Activated naive CD4-positive, alpha-beta T cell treated with anti-CD3 and anti-CD28 coated beads, Interleukin-2, amount 10 ng/mL, durations not matched to agents 7 days and 5 days (primary cell): ENCODE results near the gene PGLYRP4.

ENCODE experiments used
- CTCF ChIA-PET: fragments of 350-600 bp; sonication (Branson Sonifier 250); formaldehyde crosslinking; loops from one replicate; lab custom pipeline; 2021; ENCODE audit warnings: antibody characterized with exemption; lab: Charles Lee
- DNase-seq: peaks from one replicate; pipeline ENCODE4 v3.0.0-alpha.2; 2020
- H3K27ac Mint-ChIP-seq: one replicate; pipeline ENCODE4 v1.8.0; 2021; ENCODE audit warnings: mild to moderate bottlenecking, moderate library complexity, mixed read lengths
- H3K27me3 Mint-ChIP-seq: one replicate; pipeline ENCODE4 v1.8.0; 2021; ENCODE audit warnings: mild to moderate bottlenecking, mixed read lengths
- H3K36me3 Mint-ChIP-seq: one replicate; pipeline ENCODE4 v1.8.0; 2021; ENCODE audit warnings: mixed read lengths
- H3K4me1 Mint-ChIP-seq: one replicate; pipeline ENCODE4 v1.8.0; 2021; ENCODE audit warnings: mixed read lengths
- H3K4me3 Mint-ChIP-seq: one replicate; pipeline ENCODE4 v1.8.0; 2021; ENCODE audit warnings: mild to moderate bottlenecking, moderate library complexity, mixed read lengths
- H3K9me3 Mint-ChIP-seq: one replicate; pipeline ENCODE4 v1.8.0; 2021; ENCODE audit warnings: mixed read lengths

Gene PGLYRP4

GRCh38 chr1:153348511-153349362 lies at the start of gene PGLYRP4:
Gene PGLYRP4 (minus strand): TSS chr1:153348841. CDS start chr1:153347932, 909 bp downstream.
- Mint-ChIP-seq H3K4me3 (no peak within 1 kb of the TSS), H3K27ac (no peak within 1 kb of the TSS), H3K9me3 (no peaks in the 10 kb centered on the region), H3K27me3 (peaks cover 75% of the 10 kb centered on the region), H3K4me1 (peaks cover 25% of the 10 kb centered on the region), H3K36me3 (no peaks in the 10 kb centered on the region)
- CTCF ChIA-PET: interaction anchor here (1.0 to 9.2 kb wide), 2 partner anchors 9 to 147 kb away, joined by 4 to 172 read pairs; partner anchors contain the start of gene S100A9
- DNase-seq: no peak

GRCh38 chr1:153397924-153398651 lies 49.4 kb upstream of the PGLYRP4 start:
- no peaks in the 10 kb centered on the region for H3K9me3 Mint-ChIP-seq
- H3K36me3 Mint-ChIP-seq: no peaks in the 10 kb centered on the region
- no peak for DNase-seq
- no peak overlapping the region for H3K4me3 Mint-ChIP-seq
- H3K4me1 Mint-ChIP-seq: no peaks in the 10 kb centered on the region
- CTCF ChIA-PET: no interaction called here
- no peak overlapping the region for H3K27ac Mint-ChIP-seq
- peaks cover 22% of the 10 kb centered on the region for H3K27me3 Mint-ChIP-seq

GRCh38 chr1:153397051-153397923 lies 48.6 kb upstream of the PGLYRP4 start:
- Mint-ChIP-seq H3K4me3 (no peak overlapping the region), H3K27ac (no peak overlapping the region), H3K9me3 (no peaks in the 10 kb centered on the region), H3K36me3 (no peaks in the 10 kb centered on the region), H3K27me3 (peaks cover 22% of the 10 kb centered on the region), H3K4me1 (no peaks in the 10 kb centered on the region)
- DNase-seq: no peak
- CTCF ChIA-PET: no interaction called here

GRCh38 chr1:153396461-153396860 lies 47.8 kb upstream of the PGLYRP4 start:
- CTCF ChIA-PET: interaction anchor here (1.2 kb wide), 1 partner anchor 8 kb away, joined by 3 read pairs; no protein-coding TSS in a partner anchor
- Mint-ChIP-seq H3K4me1 (no peaks in the 10 kb centered on the region), H3K27me3 (peaks cover 22% of the 10 kb centered on the region), H3K4me3 (no peak overlapping the region), H3K27ac (no peak overlapping the region), H3K36me3 (no peaks in the 10 kb centered on the region), H3K9me3 (no peaks in the 10 kb centered on the region)
- no peak for DNase-seq

- Mint-ChIP-seq H3K36me3 (no peaks in the 10 kb centered on the region), H3K27me3 (peaks cover 26% of the 10 kb centered on the region), H3K9me3 (no peaks in the 10 kb centered on the region), H3K4me3 (no peak overlapping the region), H3K4me1 (no peaks in the 10 kb centered on the region), H3K27ac (no peak overlapping the region)
- no peak for DNase-seq
- CTCF ChIA-PET: interaction anchor here (1.2 kb wide), 1 partner anchor 9 kb away, joined by 3 read pairs; no protein-coding TSS in a partner anchor
These were observed 47.1 kb upstream of the PGLYRP4 start for GRCh38 chr1:153395776-153396175.

GRCh38 chr1:153395136-153395685 lies 46.6 kb upstream of the PGLYRP4 start:
- Mint-ChIP-seq H3K27me3 (peaks cover 28% of the 10 kb centered on the region), H3K4me3 (no peak overlapping the region), H3K9me3 (no peaks in the 10 kb centered on the region), H3K36me3 (no peaks in the 10 kb centered on the region), H3K27ac (no peak overlapping the region), H3K4me1 (no peaks in the 10 kb centered on the region)
- CTCF ChIA-PET: interaction anchor here (1.2 kb wide), 1 partner anchor 9 kb away, joined by 3 read pairs; no protein-coding TSS in a partner anchor
- no peak for DNase-seq

- Mint-ChIP-seq H3K36me3 (no peaks in the 10 kb centered on the region), H3K27me3 (peaks cover 34% of the 10 kb centered on the region), H3K9me3 (no peaks in the 10 kb centered on the region), H3K4me3 (no peak overlapping the region), H3K4me1 (no peaks in the 10 kb centered on the region), H3K27ac (no peak overlapping the region)
- DNase-seq: no peak
- CTCF ChIA-PET: no interaction called here
These were observed 45.8 kb upstream of the PGLYRP4 start for GRCh38 chr1:153394391-153394790.

GRCh38 chr1:153393926-153394325 lies 45.3 kb upstream of the PGLYRP4 start:
- H3K27me3 Mint-ChIP-seq: peaks cover 34% of the 10 kb centered on the region

GRCh38 chr1:153392822-153393221 lies 44.2 kb upstream of the PGLYRP4 start:
- Mint-ChIP-seq H3K36me3 (no peaks in the 10 kb centered on the region), H3K4me3 (no peak overlapping the region), H3K9me3 (no peaks in the 10 kb centered on the region), H3K4me1 (no peaks in the 10 kb centered on the region), H3K27ac (no peak overlapping the region), H3K27me3 (peaks cover 34% of the 10 kb centered on the region)
- CTCF ChIA-PET: interaction anchor here (0.8 to 1.2 kb wide), 2 partner anchors 12 to 38 kb away, joined by 3 read pairs; no protein-coding TSS in a partner anchor
- DNase-seq: no peak

More at GRCh38 chr1:153393926-153394325, 45.3 kb upstream of the PGLYRP4 start:
- H3K36me3 Mint-ChIP-seq: no peaks in the 10 kb centered on the region
- CTCF ChIA-PET: interaction anchor here (1.2 kb wide), 1 partner anchor 11 kb away, joined by 3 read pairs; no protein-coding TSS in a partner anchor
- no peak overlapping the region for H3K27ac Mint-ChIP-seq
- H3K4me3 Mint-ChIP-seq: no peak overlapping the region
- no peaks in the 10 kb centered on the region for H3K9me3 Mint-ChIP-seq
- no peak for DNase-seq
- no peaks in the 10 kb centered on the region for H3K4me1 Mint-ChIP-seq

GRCh38 chr1:153392258-153392657 lies 43.6 kb upstream of the PGLYRP4 start:
- Mint-ChIP-seq H3K4me1 (no peaks in the 10 kb centered on the region), H3K4me3 (no peak overlapping the region), H3K9me3 (no peaks in the 10 kb centered on the region), H3K27ac (no peak overlapping the region), H3K27me3 (peaks cover 32% of the 10 kb centered on the region), H3K36me3 (no peaks in the 10 kb centered on the region)
- DNase-seq: no peak
- CTCF ChIA-PET: interaction anchor here (0.6 kb wide), 1 partner anchor 37 kb away, joined by 3 read pairs; no protein-coding TSS in a partner anchor

- CTCF ChIA-PET: no interaction called here
- Mint-ChIP-seq H3K4me3 (no peak within 1 kb of the TSS), H3K27me3 (peaks cover 32% of the 10 kb centered on the region), H3K4me1 (peaks cover 9% of the 10 kb centered on the region), H3K27ac (no peak within 1 kb of the TSS), H3K9me3 (no peaks in the 10 kb centered on the region), H3K36me3 (no peaks in the 10 kb centered on the region)
- DNase-seq: no peak
These were observed 42.5 kb upstream of the PGLYRP4 start, which contains the start of gene S100A8 for GRCh38 chr1:153390938-153391710. Gene S100A8 (minus strand): TSS chr1:153391073. CDS start chr1:153390535, 538 bp downstream.

GRCh38 chr1:153389973-153390879 lies 41.6 kb upstream of the PGLYRP4 start:
- peaks cover 13% of the 10 kb centered on the region for H3K4me1 Mint-ChIP-seq
- H3K27ac Mint-ChIP-seq: no peak overlapping the region
- CTCF ChIA-PET: no interaction called here
- H3K36me3 Mint-ChIP-seq: no peaks in the 10 kb centered on the region
- no peaks in the 10 kb centered on the region for H3K9me3 Mint-ChIP-seq
- peaks cover 29% of the 10 kb centered on the region for H3K27me3 Mint-ChIP-seq
- H3K4me3 Mint-ChIP-seq: no peak overlapping the region
- DNase-seq: no peak
